Right lobe of liver (tissue), 6 donors: Measurements from ENCODE around the gene GIT2. TPM values are rescaled to one million over a fixed set of nuclear protein-coding genes. Genes with fewer than 3 reads are reported as not detected.
"Not testable (repeated sequence)": the region's sequence is repeated elsewhere in the genome, so short reads cannot be mapped to it uniquely, and the experiment has no call there.

Source experiments
- ATAC-seq, 4 donors: fragments of 200-7000 bp; cut with Tn5 transposase; one replicate each; pipeline ENCODE4 v1.9.1; 2020; ENCODE audit warnings: mild to moderate bottlenecking in 4 of 4, moderate library complexity in 4 of 4
- DNase-seq, 3 donors: peaks; one replicate each; pipeline ENCODE4 v3.0.0-alpha.2; 2020
- H3K27ac ChIP-seq, 3 donors: fragments of 200-600 bp; one replicate each; pipeline ENCODE4 v1.8.0; 2022
- H3K27me3 ChIP-seq, 2 donors: fragments of 200-600 bp; one replicate each; pipeline ENCODE4 v1.8.0; 2022
- H3K36me3 ChIP-seq, 4 donors: fragments of 200-600 bp; sonication (generic) in 1 of 4; one replicate each; pipeline versions ENCODE4 v1.5.1 to v1.8.0; 2017 to 2022; ENCODE audit warnings: control low read depth in 1 of 4
- H3K4me1 ChIP-seq, 4 donors: fragments of 200-600 bp; sonication (generic) in 1 of 4; one replicate each; pipeline versions ENCODE4 v1.5.1 to v1.8.0; 2017 to 2022; ENCODE audit warnings: control low read depth in 1 of 4
- H3K4me3 ChIP-seq, 3 donors: fragments of 200-600 bp; one replicate each; pipeline ENCODE4 v1.8.0; 2022
- H3K9me3 ChIP-seq, 4 donors: fragments of 200-600 bp; sonication (generic) in 1 of 4; one replicate each; pipeline versions ENCODE4 v1.5.1 to v1.8.0; 2017 to 2022; ENCODE audit warnings: control low read depth in 1 of 4
- CTCF ChIP-seq, 4 donors: fragments of 200-600 bp in 3 of 4; fragments of 450-650 bp in 1 of 4; IDR thresholded peaks; one replicate each; pipeline versions ENCODE4 v1.5.1 to v1.8.0; 2016 to 2022; ENCODE audit warnings: antibody characterized with exemption in 4 of 4, mild to moderate bottlenecking in 2 of 4
- POLR2A ChIP-seq: fragments of 450-650 bp; IDR thresholded peaks from one replicate; pipeline ENCODE4 v1.6.1; 2017; ENCODE audit warnings: antibody characterized with exemption, mild to moderate bottlenecking
- WGBS: methylation state at CpG from one replicate; pipeline ENCODE4 v1.1.6; 2018; ENCODE audit warnings: low coverage, low lambda C conversion rate; ENCODE audit not compliant: insufficient coverage; ENCODE audit errors: missing lambda C conversion rate; 5-methylcytosine and 5-hydroxymethylcytosine counted together
- intact Hi-C, 2 donors: fragments of 100-400 bp; cut with DNase I; formaldehyde crosslinking; loops; one replicate each; pipeline versions ENCODE4 v1.11.2 to v1.14.1; 2022
- total RNA-seq, 6 experiments: library from RNA; depleted of rRNA in 2 of 6; stranded (reverse); fragments of >200 nt in 2 of 6; fragmentation: NEBNext Ultra II Directional in 3 of 6; extraction: Animal tissue kit (Norgen Biotek cat#: 25700) in 3 of 6; gene quantifications; one replicate each; pipeline versions ENCODE4 v1.1.0 to v1.2.4, GENCODE V29; 2016 to 2023
- donor health status: DM: no; HTN: yes; CAD: no.
- donor health status: DM: no; HTN: no; CAD: no.
- donor health status: DM: no; HTN: no; CAD: no.
- donor health status: DM: no; HTN: yes; CAD: no.
- donor health status: DM: no; HTN: yes; CAD: no.

GIT2 gene
- total RNA-seq, 6 experiments from 2014 or later = 13.3 to 24.8 (median 16.8) TPM

GRCh38 chr12:110015132-110015531 is 19.0 kb upstream of the GIT2 start:
- WGBS = no CpG with 5 or more reads among the region's 2 CpGs
- no peak for TF ChIP-seq POLR2A
- TF ChIP-seq CTCF (IDR thresholded peaks at IDR 0.05) = no peak
- ATAC-seq = peak in 3 of 4 donors; percentile 15 to 36 (median 18)
- H3K4me1 ChIP-seq = peaks cover 0 to 24% (median 9%) of the 10 kb centered on the region in 4 donors
- no peaks in the 10 kb centered on the region for H3K9me3 ChIP-seq
- no peak overlapping the region for H3K4me3 ChIP-seq
- DNase-seq = no peak
- intact Hi-C loops = no loop called here
- H3K27ac ChIP-seq = no peak overlapping the region
- H3K36me3 ChIP-seq = peaks cover 5 to 54% (median 17%) of the 10 kb centered on the region in 4 donors
- no peaks in the 10 kb centered on the region for H3K27me3 ChIP-seq

GRCh38 chr12:110012659-110013058 is 16.5 kb upstream of the GIT2 start:
- DNase-seq (no peak), ATAC-seq (peak in 3 of 4 donors; percentile 23 to 53 (median 39))
- Histone ChIP-seq H3K27ac (peak overlapping the region; percentile 10 to 80 (median 78)), H3K36me3 (peaks cover 4 to 29% (median 6%) of the 10 kb centered on the region in 4 donors), H3K27me3 (no peaks in the 10 kb centered on the region), H3K4me1 (peaks cover 0 to 24% (median 9%) of the 10 kb centered on the region in 4 donors), H3K4me3 (no peak overlapping the region), H3K9me3 (no peaks in the 10 kb centered on the region)
- TF ChIP-seq POLR2A = no peak
- TF ChIP-seq CTCF (IDR thresholded peaks at IDR 0.05) = no peak
- WGBS = 30% methylated on average over 4 of the region's 4 CpGs
- intact Hi-C loops = no loop called here

- no peak for TF ChIP-seq CTCF (IDR thresholded peaks at IDR 0.05)
- TF ChIP-seq POLR2A = no peak
- WGBS = 48% methylated on average over 6 of the region's 6 CpGs
- intact Hi-C loops = no loop called here
- H3K4me1 ChIP-seq = peaks cover 0 to 24% (median 9%) of the 10 kb centered on the region in 4 donors
- peak; percentile 79 to 87 (median 86) for DNase-seq
- no peak overlapping the region for H3K4me3 ChIP-seq
- H3K27ac ChIP-seq = peak overlapping the region; percentile 10 to 80 (median 78)
- no peaks in the 10 kb centered on the region for H3K27me3 ChIP-seq
- no peaks in the 10 kb centered on the region for H3K9me3 ChIP-seq
- H3K36me3 ChIP-seq = peaks cover 4 to 24% (median 6%) of the 10 kb centered on the region in 4 donors
- peak; percentile 90 to 94 (median 91) for ATAC-seq
Measured at GRCh38 chr12:110012137-110012536, 16.0 kb upstream of the GIT2 start.

GRCh38 chr12:110010853-110011723 is 14.9 kb upstream of the GIT2 start:
- Histone ChIP-seq H3K9me3 (no peaks in the 10 kb centered on the region), H3K4me3 (no peak overlapping the region), H3K27ac (peak overlapping the region; percentile 4 to 80 (median 78)), H3K4me1 (peaks cover 0 to 24% (median 9%) of the 10 kb centered on the region in 4 donors), H3K36me3 (peaks cover 4 to 15% (median 6%) of the 10 kb centered on the region in 4 donors), H3K27me3 (no peaks in the 10 kb centered on the region)
- 59% methylated on average over 12 of the region's 13 CpGs for WGBS
- TF ChIP-seq POLR2A = no peak
- TF ChIP-seq CTCF (IDR thresholded peaks at IDR 0.05) = no peak
- no peak for DNase-seq
- ATAC-seq = peak in 3 of 4 donors; percentile 34 to 42 (median 38)
- intact Hi-C loops = no loop called here

- H3K27me3 ChIP-seq, DNase-seq, H3K4me3 ChIP-seq, intact Hi-C loops, H3K9me3 ChIP-seq, H3K27ac ChIP-seq, ATAC-seq, H3K36me3 ChIP-seq: not testable (repeated sequence)
- 93% methylated on average over 10 of the region's 15 CpGs for WGBS
- H3K4me1 ChIP-seq = peaks cover 0 to 29% (median 9%) of the 10 kb centered on the region in 4 donors
Measured at GRCh38 chr12:110008681-110009398, 12.7 kb upstream of the GIT2 start.
